ENCODE measurements around the gene SLC25A21.
"Not testable (repeated sequence)": the region's sequence is repeated elsewhere in the genome, so short reads cannot be mapped to it uniquely, and the experiment has no call there.

Gene SLC25A21

DNA sequence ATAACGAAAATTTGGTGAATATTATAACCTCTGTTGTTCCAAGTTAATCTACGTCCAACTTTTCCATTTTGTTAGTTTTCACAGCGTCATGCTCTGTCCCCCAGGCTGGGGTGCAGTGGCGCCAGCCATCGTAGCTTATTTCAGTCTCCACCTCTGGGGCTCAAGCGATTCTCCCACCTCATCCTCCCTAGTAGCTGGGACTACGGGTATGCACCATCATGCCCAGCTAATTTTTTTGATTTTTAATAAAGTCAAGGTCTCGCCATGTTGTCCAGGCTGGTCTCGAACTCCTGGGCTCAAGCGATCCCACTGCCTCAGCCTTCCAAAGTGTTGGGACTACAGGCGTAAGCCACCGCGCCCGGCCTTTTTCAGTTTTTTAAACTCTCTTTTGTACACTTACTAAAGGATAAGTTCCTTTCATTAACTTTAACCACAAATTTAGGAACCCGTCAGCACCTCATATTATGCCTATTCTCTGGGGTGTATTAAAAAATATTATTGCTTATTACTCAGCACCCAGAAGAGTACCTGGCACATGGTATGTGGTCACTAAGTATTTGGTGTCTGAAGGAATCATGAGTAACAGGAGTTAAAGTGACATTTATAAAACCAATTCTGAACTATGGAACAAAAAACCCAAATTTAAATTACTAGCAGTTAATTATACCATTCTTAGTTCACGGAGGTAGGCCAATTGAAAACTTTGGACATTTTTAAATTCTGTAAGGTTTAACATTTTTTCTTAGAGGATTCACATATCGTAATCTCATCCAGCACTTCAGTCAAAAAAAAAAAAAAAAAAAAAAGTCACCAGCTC is 24.4 kb upstream of the SLC25A21 start:
- Mint-ChIP-seq H3K27ac (no peak overlapping the region), H3K27me3 (peaks cover 33% of the 10 kb centered on the region), H3K4me1 (peaks cover 13% of the 10 kb centered on the region), H3K4me3 (peak overlapping the region; percentile 78 to 80), H3K9me3 (peaks cover 0 to 9% of the 10 kb centered on the region in 2 donors)
- DNase-seq (no peak), ATAC-seq (no peak)

GRCh38 chr14:37195327-37195726 is 22.9 kb upstream of the SLC25A21 start:
- ATAC-seq = no peak
- Mint-ChIP-seq H3K4me3 (no peak overlapping the region), H3K27me3 (peaks cover 33% of the 10 kb centered on the region), H3K9me3 (peaks cover 5 to 15% of the 10 kb centered on the region in 2 donors), H3K4me1 (peaks cover 13% of the 10 kb centered on the region), H3K27ac (no peak overlapping the region)
- DNase-seq = no peak

DNA sequence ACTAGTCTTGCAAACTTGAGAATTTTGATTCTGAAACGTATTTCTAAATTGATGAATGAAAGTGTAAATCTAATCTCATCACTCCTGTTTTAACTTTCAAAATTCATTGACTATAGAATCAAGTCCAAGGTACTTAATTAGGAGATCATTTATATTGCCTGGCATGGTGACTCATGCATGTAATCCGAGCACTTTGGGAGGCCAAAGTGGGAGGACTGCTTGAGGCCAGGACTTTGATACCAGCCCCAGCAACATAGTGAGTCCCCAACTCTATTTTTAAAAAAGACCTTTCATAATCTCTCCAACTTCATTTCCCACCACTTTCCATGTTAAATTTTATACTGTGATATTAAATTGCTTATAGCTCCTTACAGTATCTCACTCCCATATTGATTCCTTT is 22.3 kb upstream of the SLC25A21 start:
- Mint-ChIP-seq H3K9me3 (peaks cover 12 to 22% of the 10 kb centered on the region in 2 donors), H3K4me1 (peaks cover 13% of the 10 kb centered on the region)

DNA sequence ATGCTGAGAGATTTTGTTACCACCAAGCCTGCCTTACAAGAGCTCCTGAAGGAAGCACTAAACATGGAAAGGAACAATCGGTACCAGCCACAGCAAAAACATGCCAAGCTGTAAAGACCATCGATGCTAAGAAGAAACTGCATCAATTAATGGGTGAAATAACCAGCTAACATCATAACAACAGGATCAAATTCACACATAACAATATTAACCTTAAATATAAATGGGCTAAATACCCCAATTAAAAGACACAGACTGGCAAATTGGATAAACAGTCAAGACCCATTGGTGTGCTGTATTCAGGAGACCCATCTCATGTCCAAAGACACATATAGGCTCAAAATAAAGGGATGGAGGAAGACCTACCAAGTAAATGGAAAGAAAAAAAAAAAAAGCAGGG is 17.3 kb upstream of the SLC25A21 start:
- not testable (repeated sequence) for H3K4me3 Mint-ChIP-seq, H3K4me1 Mint-ChIP-seq, H3K27me3 Mint-ChIP-seq, H3K27ac Mint-ChIP-seq, DNase-seq, ATAC-seq
- H3K9me3 Mint-ChIP-seq = peaks cover 21 to 22% of the 10 kb centered on the region in 2 donors

More for the DNA sequence above, 22.3 kb upstream of the SLC25A21 start:
- Mint-ChIP-seq H3K27ac (no peak overlapping the region), H3K27me3 (peaks cover 33% of the 10 kb centered on the region), H3K4me3 (no peak overlapping the region)
- no peak for DNase-seq
- ATAC-seq = no peak

DNA sequence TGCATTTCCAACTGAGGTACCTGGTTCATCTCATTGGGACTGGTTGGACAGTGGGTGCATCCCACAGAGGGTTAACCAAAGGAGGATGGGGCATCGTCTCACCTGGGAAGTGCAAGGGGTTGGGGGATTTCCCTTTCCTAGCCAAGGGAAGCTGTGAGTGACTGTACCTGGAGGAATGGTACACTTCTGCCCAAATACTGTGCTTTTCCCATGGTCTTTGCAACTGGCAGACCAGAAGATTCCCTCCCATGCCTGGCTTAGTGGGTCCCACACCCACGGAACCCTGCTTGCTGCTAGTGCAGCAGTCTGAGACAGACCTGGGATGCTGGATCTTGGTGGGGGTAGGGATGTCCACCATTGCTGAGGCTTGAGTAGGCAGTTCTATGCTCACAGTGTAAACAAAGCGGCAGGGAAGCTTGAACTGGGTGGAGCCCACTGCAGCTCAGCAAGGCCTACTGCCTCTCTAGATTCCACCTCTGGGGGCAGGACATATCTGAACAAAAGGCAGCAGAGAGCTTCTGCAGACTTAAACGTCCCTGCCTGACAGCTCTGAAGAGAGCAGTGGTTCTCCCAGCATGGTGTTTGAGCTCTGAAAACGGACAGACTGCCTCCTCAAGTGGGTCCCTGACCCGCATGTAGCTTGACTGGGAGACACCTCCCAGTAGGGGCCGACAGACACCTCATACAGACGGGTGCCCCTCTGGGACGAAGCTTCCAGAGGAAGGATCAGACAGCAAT is 15.6 kb upstream of the SLC25A21 start:
- DNase-seq, H3K27ac Mint-ChIP-seq, ATAC-seq, H3K27me3 Mint-ChIP-seq, H3K4me3 Mint-ChIP-seq, H3K4me1 Mint-ChIP-seq: not testable (repeated sequence)
- H3K9me3 Mint-ChIP-seq = peaks cover 21 to 22% of the 10 kb centered on the region in 2 donors

DNA sequence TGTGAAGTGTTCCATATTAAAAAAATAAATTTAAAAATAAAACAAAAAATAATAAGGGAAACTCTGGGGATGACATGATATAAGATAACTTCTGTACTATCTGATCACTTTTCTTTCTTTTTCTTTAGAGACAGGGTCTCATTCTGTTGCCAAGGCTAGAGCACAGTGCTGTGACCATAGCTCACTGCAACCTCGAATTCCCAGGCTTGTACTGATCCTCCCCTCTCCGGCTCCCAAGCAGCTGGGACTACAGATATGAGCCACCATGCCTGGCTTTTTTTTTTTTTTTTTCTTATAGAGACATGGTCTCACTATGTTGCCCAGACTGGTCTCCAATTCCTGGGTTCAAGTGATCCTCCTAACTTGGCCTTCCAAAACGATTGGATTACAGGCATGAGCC is 14.9 kb upstream of the SLC25A21 start:
- DNase-seq (no peak), ATAC-seq (no peak)
- Mint-ChIP-seq H3K4me1 (no peaks in the 10 kb centered on the region), H3K27me3 (no peaks in the 10 kb centered on the region), H3K27ac (no peak overlapping the region), H3K4me3 (no peak overlapping the region), H3K9me3 (peaks cover 23% of the 10 kb centered on the region in 2 donors)

GRCh38 chr14:37186865-37187264 is 14.5 kb upstream of the SLC25A21 start:
- ATAC-seq (no peak), DNase-seq (no peak)
- H3K4me1 Mint-ChIP-seq = no peaks in the 10 kb centered on the region
- no peak overlapping the region for H3K27ac Mint-ChIP-seq
- H3K4me3 Mint-ChIP-seq = no peak overlapping the region
- no peaks in the 10 kb centered on the region for H3K27me3 Mint-ChIP-seq
- H3K9me3 Mint-ChIP-seq = peaks cover 23 to 27% of the 10 kb centered on the region in 2 donors

DNA sequence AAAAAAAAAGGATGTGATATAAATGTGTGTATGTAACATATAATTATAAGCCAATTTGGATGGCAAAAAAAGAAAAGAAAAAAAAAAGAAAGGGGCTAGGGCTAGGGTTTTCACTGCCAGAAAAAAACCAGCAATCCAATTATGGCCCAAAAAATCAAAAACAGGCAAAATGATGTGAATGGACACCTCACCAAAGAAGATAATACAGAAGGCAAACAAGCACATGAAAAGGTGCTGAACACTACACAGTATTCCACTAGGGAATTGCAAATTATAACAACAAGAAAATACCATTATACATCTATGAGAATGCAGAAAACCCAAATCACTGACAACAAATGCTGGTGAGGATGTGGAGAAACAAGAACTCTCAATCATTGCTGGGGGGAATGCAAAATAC is 13.3 kb upstream of the SLC25A21 start:
- no peaks in the 10 kb centered on the region for H3K4me1 Mint-ChIP-seq
- H3K9me3 Mint-ChIP-seq = peaks cover 20 to 25% of the 10 kb centered on the region in 2 donors
- no peak overlapping the region for H3K27ac Mint-ChIP-seq
- ATAC-seq = no peak
- no peaks in the 10 kb centered on the region for H3K27me3 Mint-ChIP-seq
- DNase-seq = no peak
- H3K4me3 Mint-ChIP-seq = no peak overlapping the region

DNA sequence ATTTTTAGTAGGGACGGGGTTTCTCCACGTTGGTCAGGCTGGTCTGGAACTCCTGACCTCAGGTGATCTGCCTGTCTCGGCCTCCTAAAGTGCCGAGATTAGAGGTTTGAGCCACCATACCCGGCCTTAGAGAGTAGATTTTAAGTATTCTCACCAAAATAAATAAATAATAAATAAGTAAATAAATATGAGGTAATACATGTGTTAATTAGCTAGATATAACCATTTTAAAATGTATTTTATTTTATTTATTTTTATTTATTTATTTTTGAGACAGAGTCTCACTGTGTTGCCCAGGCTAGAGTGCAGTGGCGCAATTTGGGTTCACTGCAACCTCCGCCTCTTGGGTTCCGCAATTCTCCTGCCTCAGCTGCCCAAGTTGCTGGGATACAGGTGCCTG is 12.1 kb upstream of the SLC25A21 start:
- not testable (repeated sequence) for H3K4me1 Mint-ChIP-seq, DNase-seq, H3K27me3 Mint-ChIP-seq, H3K27ac Mint-ChIP-seq, H3K4me3 Mint-ChIP-seq, ATAC-seq
- peaks cover 9 to 14% of the 10 kb centered on the region in 2 donors for H3K9me3 Mint-ChIP-seq

DNA sequence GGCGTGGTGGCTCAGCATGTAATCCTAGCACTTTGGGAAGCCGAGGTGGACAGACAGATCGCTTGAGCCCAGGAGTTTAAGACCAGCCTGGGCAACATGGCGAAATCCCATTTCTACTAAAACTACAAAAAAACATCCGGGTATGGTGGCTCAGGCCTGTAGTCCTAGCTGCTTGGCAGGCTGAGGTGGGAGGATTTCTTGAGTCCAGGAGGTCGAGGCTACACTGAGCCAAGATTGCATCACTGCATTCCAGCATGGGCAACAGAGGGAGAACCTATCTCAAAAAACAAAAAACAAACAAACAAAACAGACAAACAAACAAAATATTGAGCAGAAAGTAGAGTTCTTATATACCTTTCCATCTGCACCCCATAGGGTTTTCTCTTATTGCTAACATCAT is 9.0 kb upstream of the SLC25A21 start:
- no peaks in the 10 kb centered on the region for H3K27me3 Mint-ChIP-seq
- no peaks in the 10 kb centered on the region for H3K4me1 Mint-ChIP-seq
- DNase-seq (no peak), ATAC-seq (no peak)
- H3K9me3 Mint-ChIP-seq = peaks cover 5 to 6% of the 10 kb centered on the region in 2 donors
- no peak overlapping the region for H3K27ac Mint-ChIP-seq
- H3K4me3 Mint-ChIP-seq = no peak overlapping the region

GRCh38 chr14:37180886-37181285 is 8.5 kb upstream of the SLC25A21 start:
- not testable (repeated sequence) for H3K27ac Mint-ChIP-seq, H3K4me1 Mint-ChIP-seq, H3K4me3 Mint-ChIP-seq, H3K9me3 Mint-ChIP-seq, H3K27me3 Mint-ChIP-seq, DNase-seq, ATAC-seq

DNA sequence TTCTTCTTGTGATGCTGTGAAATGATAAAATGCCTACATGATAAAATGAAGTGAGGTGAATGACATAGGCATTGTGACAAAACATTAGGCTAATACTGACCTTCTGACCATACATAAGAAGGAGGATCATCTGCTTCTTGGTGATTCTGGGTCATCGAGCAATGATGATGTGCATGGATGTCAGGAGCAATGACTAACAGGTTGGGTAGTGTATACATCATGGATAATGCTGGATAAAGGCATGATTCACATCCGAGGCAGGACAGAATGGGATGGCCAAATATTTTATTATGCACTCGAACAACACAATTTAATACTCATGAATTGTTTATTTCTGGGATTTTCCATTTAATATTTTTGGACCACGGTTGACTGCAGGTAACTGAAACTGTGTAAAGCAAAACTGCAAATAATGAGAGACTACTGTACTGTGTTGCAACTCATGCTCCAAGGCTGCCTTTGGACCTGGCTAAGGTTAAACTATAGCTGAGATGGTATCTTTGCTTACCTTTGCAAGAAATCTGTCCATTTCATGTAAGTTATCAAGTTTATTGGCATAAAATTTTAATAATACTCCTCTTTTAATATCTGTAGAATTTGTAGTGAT is 7.6 kb upstream of the SLC25A21 start:
- ATAC-seq = no peak
- no peak for DNase-seq
- no peak overlapping the region for H3K27ac Mint-ChIP-seq
- no peaks in the 10 kb centered on the region for H3K27me3 Mint-ChIP-seq
- no peak overlapping the region for H3K4me3 Mint-ChIP-seq
- no peaks in the 10 kb centered on the region for H3K4me1 Mint-ChIP-seq
- H3K9me3 Mint-ChIP-seq = peaks cover 5 to 6% of the 10 kb centered on the region in 2 donors

- DNase-seq = no peak
- H3K4me1 Mint-ChIP-seq = no peaks in the 10 kb centered on the region
- ATAC-seq = no peak
- no peak overlapping the region for H3K4me3 Mint-ChIP-seq
- no peak overlapping the region for H3K27ac Mint-ChIP-seq
- peaks cover 36% of the 10 kb centered on the region for H3K27me3 Mint-ChIP-seq
- peaks cover 0 to 6% of the 10 kb centered on the region in 2 donors for H3K9me3 Mint-ChIP-seq
Observed at GRCh38 chr14:37172936-37173614, 669 bp upstream of the SLC25A21 start.

DNA sequence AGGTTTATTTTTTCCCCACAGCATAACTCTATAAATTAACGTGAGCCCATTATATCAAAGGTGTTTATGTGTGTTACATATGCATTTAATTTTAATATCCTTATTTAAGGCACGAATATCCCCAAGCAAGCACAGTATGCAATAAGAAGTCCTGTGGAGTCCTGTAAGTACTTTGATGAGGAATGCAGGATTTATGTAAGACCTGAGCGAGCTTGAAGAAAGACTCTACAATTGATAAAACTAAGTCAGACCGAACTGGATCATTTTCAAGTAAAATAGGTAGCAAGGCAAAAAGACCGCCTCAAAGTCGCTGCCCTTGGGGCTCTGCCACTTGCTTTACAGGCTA is 755 bp downstream of the SLC25A21 start:
- DNase-seq = no peak
- Mint-ChIP-seq H3K27ac (no peak overlapping the region), H3K4me1 (no peaks in the 10 kb centered on the region), H3K27me3 (peaks cover 36% of the 10 kb centered on the region), H3K4me3 (no peak overlapping the region), H3K9me3 (peaks cover 0 to 6% of the 10 kb centered on the region in 2 donors)
- ATAC-seq = no peak

- Mint-ChIP-seq H3K9me3 (peaks cover 0 to 6% of the 10 kb centered on the region in 2 donors), H3K4me1 (no peaks in the 10 kb centered on the region), H3K27me3 (peaks cover 36% of the 10 kb centered on the region), H3K4me3 (no peak overlapping the region), H3K27ac (no peak overlapping the region)
- no peak for ATAC-seq
- no peak for DNase-seq
Observed at GRCh38 chr14:37170993-37171392, 1.4 kb downstream of the SLC25A21 start.

Measured in stimulated activated naive CD8-positive, alpha-beta T cell treated with anti-CD3 and anti-CD28 coated beads, Interleukin-15, amount 100 ng/mL, for 72 hours (primary cell).